WERI-Rb-1 (cell line): ENCODE data around the gene TP63.

Source experiments
- DNase-seq: peaks from one replicate; pipeline ENCODE4 v3.0.0-alpha.2; 2020
- H3K27ac ChIP-seq: fragments of 250-450 bp; sonication (Bioruptor Pico); 2 replicates; pipeline ENCODE4 v1.5.1; 2020; ENCODE audit warnings: mild to moderate bottlenecking, moderate library complexity
- H3K27me3 ChIP-seq: fragments of 250-450 bp; sonication (Bioruptor Pico); 2 replicates; pipeline ENCODE4 v1.5.1; 2021; ENCODE audit warnings: mild to moderate bottlenecking, low read depth, moderate library complexity; ENCODE audit not compliant: insufficient read depth, severe bottlenecking
- H3K36me3 ChIP-seq: fragments of 250-450 bp; sonication (Bioruptor Pico); 2 replicates; pipeline ENCODE4 v1.5.1; 2020; ENCODE audit warnings: mild to moderate bottlenecking, moderate library complexity
- H3K4me3 ChIP-seq: 2 replicates; pipeline ENCODE4 v1.5.1; 2011; ENCODE audit warnings: low read depth, mild to moderate bottlenecking, control low read depth, low read length
- H3K9me3 ChIP-seq: fragments of 250-450 bp; sonication (Bioruptor Pico); 2 replicates; pipeline ENCODE4 v1.5.1; 2021; ENCODE audit warnings: mild to moderate bottlenecking, moderate library complexity; ENCODE audit not compliant: severe bottlenecking
- CTCF ChIP-seq: IDR thresholded peaks from 2 replicates; pipeline ENCODE4 v1.5.1; 2011; ENCODE audit warnings: low read depth, mild to moderate bottlenecking, control low read depth, inconsistent platforms, low read length

The TP63 gene

GRCh38 chr3:189941679-189942078 is 310.5 kb downstream of the TP63 start:
- no peak for DNase-seq
- TF ChIP-seq CTCF: no peak
- Histone ChIP-seq H3K27me3 (no peaks in the 10 kb centered on the region), H3K27ac (no peak overlapping the region), H3K9me3 (no peaks in the 10 kb centered on the region), H3K4me3 (no peak overlapping the region), H3K36me3 (no peaks in the 10 kb centered on the region)

- H3K27ac ChIP-seq: no peak overlapping the region
Observed at GRCh38 chr3:189942948-189943347, 311.8 kb downstream of the TP63 start.

GRCh38 chr3:189944285-189945145 is 313.3 kb downstream of the TP63 start:
- no peaks in the 10 kb centered on the region for H3K9me3 ChIP-seq
- H3K36me3 ChIP-seq: no peaks in the 10 kb centered on the region
- no peak overlapping the region for H3K4me3 ChIP-seq
- TF ChIP-seq CTCF: no peak
- DNase-seq: no peak
- no peaks in the 10 kb centered on the region for H3K27me3 ChIP-seq
- H3K27ac ChIP-seq: no peak overlapping the region

More at GRCh38 chr3:189942948-189943347, 311.8 kb downstream of the TP63 start:
- Histone ChIP-seq H3K4me3 (no peak overlapping the region), H3K36me3 (no peaks in the 10 kb centered on the region), H3K9me3 (no peaks in the 10 kb centered on the region), H3K27me3 (no peaks in the 10 kb centered on the region)
- DNase-seq: no peak
- TF ChIP-seq CTCF: no peak

- no peak for TF ChIP-seq CTCF
- no peak for DNase-seq
- Histone ChIP-seq H3K4me3 (no peak overlapping the region), H3K27me3 (no peaks in the 10 kb centered on the region), H3K36me3 (no peaks in the 10 kb centered on the region), H3K27ac (no peak overlapping the region), H3K9me3 (no peaks in the 10 kb centered on the region)
Observed at GRCh38 chr3:189945935-189946709, 314.9 kb downstream of the TP63 start.
